ENCODE measurements around the gene IRF2BPL.

GRCh38 chr14:77014004-77014604 lies 14.4 kb downstream of the IRF2BPL start:
- no peak for TF ChIP-seq POLR2AphosphoS5 (IDR thresholded peaks at IDR 0.05; ENCODE audit: low read depth, low read length)
- TF ChIP-seq EZH2phosphoT487 (IDR thresholded peaks at IDR 0.05; ENCODE audit: borderline replicate concordance): no peak
- TF ChIP-seq POLR2A (IDR thresholded peaks at IDR 0.05; ENCODE audit: borderline replicate concordance, extremely low read depth, insufficient read depth, insufficient read length): no peak
- TF ChIP-seq SRF (IDR thresholded peaks at IDR 0.05; ENCODE audit: low read depth): no peak
- no peak for TF ChIP-seq CTCF (IDR thresholded peaks at IDR 0.05 in 2 of 3, conservative IDR thresholded peaks at IDR 0.05 in 1 of 3; ENCODE audit: borderline replicate concordance in 1 of 3, insufficient read depth in 1 of 3, low read depth in 2 of 3, low read length in 2 of 3)
- no peak for TF ChIP-seq MAX (IDR thresholded peaks at IDR 0.05)
- no peak for TF ChIP-seq ELF1 (IDR thresholded peaks at IDR 0.05; ENCODE audit: borderline replicate concordance, low read depth)
- no peak for TF ChIP-seq EZH2 (IDR thresholded peaks at IDR 0.05)
- no peak for TF ChIP-seq ZBTB33 (IDR thresholded peaks at IDR 0.05; ENCODE audit: extremely low read depth, insufficient replicate concordance, low read length)
- no peak for TF ChIP-seq RAD21 (IDR thresholded peaks at IDR 0.05; ENCODE audit: low read depth)
- TF ChIP-seq ZNF274 (IDR thresholded peaks at IDR 0.05; ENCODE audit: low read depth, low read length): no peak
- no peak for TF ChIP-seq SP1 (IDR thresholded peaks at IDR 0.05; ENCODE audit: low read depth)
